HCT116 (cell line): ENCODE measurements around the gene UPF1.

Experiments
- CEBPB ChIP-seq: IDR thresholded peaks from 2 replicates; pipeline ENCODE4 v1.6.1; 2012; ENCODE audit warnings: low read depth
- CTCF ChIP-seq, 3 experiments: fragments of 200-600 bp in 1 of 3; sonication (generic) in 1 of 3; IDR thresholded peaks in 2 of 3; conservative IDR thresholded peaks in 1 of 3; 2 replicates each; pipeline ENCODE4 v1.5.1; 2012 to 2017; ENCODE audit warnings: low read depth in 2 of 3, low read length in 2 of 3, antibody characterized with exemption in 1 of 3, borderline replicate concordance in 1 of 3, control low read depth in 1 of 3, mild to moderate bottlenecking in 1 of 3, mixed read lengths in 1 of 3, mixed run types in 1 of 3, moderate library complexity in 1 of 3; ENCODE audit not compliant: insufficient read depth in 1 of 3
- EZH2 ChIP-seq: fragments of 200-600 bp; sonication (generic); IDR thresholded peaks from 2 replicates; pipeline ENCODE4 v1.6.1; 2017; ENCODE audit warnings: antibody characterized with exemption, mixed run types
- MAX ChIP-seq: IDR thresholded peaks from 2 replicates; pipeline ENCODE4 v1.6.1; 2012
- POLR2A ChIP-seq: IDR thresholded peaks from 2 replicates; pipeline ENCODE4 v1.7.0; 2011; ENCODE audit warnings: borderline replicate concordance; ENCODE audit not compliant: insufficient read depth, insufficient read length; ENCODE audit errors: extremely low read depth
- POLR2AphosphoS5 ChIP-seq: IDR thresholded peaks from 2 replicates; pipeline ENCODE4 v1.6.1; 2011; ENCODE audit warnings: mild to moderate bottlenecking, low read depth, low read length, moderate library complexity
- REST ChIP-seq: IDR thresholded peaks from 2 replicates; pipeline ENCODE4 v1.6.1; 2012; ENCODE audit warnings: low read depth
- SIN3A ChIP-seq: IDR thresholded peaks from 2 replicates; pipeline ENCODE4 v1.6.1; 2012; ENCODE audit warnings: low read depth
- YY1 ChIP-seq: IDR thresholded peaks from 2 replicates; pipeline ENCODE4 v1.6.1; 2011; ENCODE audit warnings: low read length, low read depth, moderate library complexity, mild to moderate bottlenecking; ENCODE audit not compliant: insufficient replicate concordance; ENCODE audit errors: extremely low read depth
- ZNF274 ChIP-seq: fragments of 200-500 bp; sonication (Bioruptor generic); IDR thresholded peaks from 2 replicates; pipeline ENCODE4 v1.6.1; 2014; ENCODE audit warnings: mild to moderate bottlenecking, low read depth, low read length, inconsistent platforms

GRCh38 chr19:18866800-18867123 lies 35.0 kb downstream of the UPF1 start:
- TF ChIP-seq CTCF (IDR thresholded peaks at IDR 0.05 in 2 of 3, conservative IDR thresholded peaks at IDR 0.05 in 1 of 3; ENCODE audit: borderline replicate concordance in 1 of 3, insufficient read depth in 1 of 3, low read depth in 2 of 3, low read length in 2 of 3) (peak in 1 of 3 experiments; percentile 20; a peak in 1 of 6 replicates), SIN3A (no peak), EZH2 (no peak), POLR2A (no peak), ZNF274 (no peak), YY1 (no peak), REST (no peak), MAX (no peak), CEBPB (no peak), POLR2AphosphoS5 (no peak; the same call in 1 of the 2 replicates)
